GM23248 (cell line): ENCODE results near the gene INTU.

ENCODE experiments used
- EZH2 ChIP-seq: fragments of 200-600 bp; sonication (generic); IDR thresholded peaks from 2 replicates; pipeline ENCODE4 v1.6.1; 2018; ENCODE audit warnings: antibody characterized with exemption, mild to moderate bottlenecking; ENCODE audit not compliant: insufficient read depth, poor library complexity, severe bottlenecking
- EZH2phosphoT487 ChIP-seq: fragments of 200-600 bp; sonication (generic); IDR thresholded peaks from 2 replicates; pipeline ENCODE4 v1.6.1; 2018; ENCODE audit warnings: antibody characterized with exemption, moderate library complexity, mild to moderate bottlenecking, low read depth; ENCODE audit not compliant: insufficient read depth

DNA sequence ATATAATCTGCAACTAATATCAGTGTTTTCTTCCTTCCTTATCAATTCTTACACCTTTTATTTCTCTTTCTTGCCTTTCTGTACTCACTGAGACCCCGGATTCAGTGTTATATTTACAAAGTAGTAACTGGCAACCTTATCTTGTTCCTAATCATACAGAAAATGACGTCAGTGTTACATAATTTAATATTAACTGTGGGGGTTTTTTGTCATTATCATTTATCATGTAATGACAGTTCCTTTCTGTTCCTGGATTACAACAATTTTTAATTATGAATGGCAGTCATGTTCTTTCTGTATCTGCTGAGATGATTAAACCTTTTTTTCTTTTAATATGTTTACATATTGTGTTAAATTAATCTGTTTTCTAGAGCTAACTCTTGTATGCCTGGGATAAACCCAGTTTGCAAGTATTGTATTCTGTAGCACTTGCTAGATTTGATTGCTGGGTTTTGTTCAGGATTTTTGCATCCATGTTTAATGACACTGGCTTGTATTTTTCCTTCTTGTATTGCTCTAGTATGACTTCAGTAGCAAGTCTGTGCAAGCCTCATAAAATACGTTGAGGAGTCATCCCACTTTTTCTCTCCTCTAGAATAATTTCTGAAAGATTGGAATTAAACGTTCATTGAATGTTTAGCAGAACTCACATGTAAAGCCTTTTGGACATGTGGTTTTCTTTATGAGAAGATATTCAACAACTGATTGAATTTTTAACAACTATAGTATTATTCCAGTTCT is 138.9 kb downstream of the INTU start:
- TF ChIP-seq EZH2 (no peak), EZH2phosphoT487 (no peak)
